MCF 10A (cell line): ENCODE data around the gene MAPK11. TPM values are rescaled to one million over a fixed set of nuclear protein-coding genes. Genes with fewer than 3 reads are reported as not detected.

ENCODE experiments used
- BruUV-seq: library from RNA; stranded (reverse); fragments of 400-500 nt; replicated peaks from 2 replicates; lab custom pipeline; 2021; lab: Mats Ljungman, UMichigan
- CTCF ChIA-PET: fragments of 300-600 bp; sonication (Branson Sonifier 250); formaldehyde crosslinking; extraction: SDS; loops from one replicate; lab custom pipeline; 2021; ENCODE audit warnings: antibody characterized with exemption, inconsistent platforms; lab: Yijun Ruan, JAX
- POLR2A ChIA-PET: fragments of 300-600, 350-650 bp; sonication (Branson Sonifier 250); formaldehyde crosslinking; extraction: SDS; loops from one replicate; lab custom pipeline; 2020; ENCODE audit warnings: antibody characterized with exemption, inconsistent platforms; lab: Yijun Ruan, JAX
- DNase-seq: peaks from one replicate; pipeline ENCODE4 v3.0.0-alpha.2; 2018; ENCODE audit not compliant: unreplicated experiment
- H3K27ac Mint-ChIP-seq: one replicate; pipeline ENCODE4 v1.8.0; 2022; ENCODE audit warnings: mild to moderate bottlenecking, low read depth, mixed read lengths; ENCODE audit not compliant: unreplicated experiment
- H3K27me3 Mint-ChIP-seq: one replicate; pipeline ENCODE4 v1.8.0; 2022; ENCODE audit warnings: mixed read lengths; ENCODE audit not compliant: insufficient read depth, unreplicated experiment
- H3K36me3 Mint-ChIP-seq: one replicate; pipeline ENCODE4 v1.8.0; 2022; ENCODE audit warnings: mild to moderate bottlenecking, moderate library complexity, mixed read lengths; ENCODE audit not compliant: insufficient read depth, unreplicated experiment
- H3K4me1 Mint-ChIP-seq: one replicate; pipeline ENCODE4 v1.8.0; 2022; ENCODE audit warnings: mixed read lengths; ENCODE audit not compliant: insufficient read depth, unreplicated experiment
- H3K4me3 Mint-ChIP-seq: one replicate; pipeline ENCODE4 v1.8.0; 2022; ENCODE audit warnings: mild to moderate bottlenecking, moderate library complexity, mixed read lengths; ENCODE audit not compliant: unreplicated experiment
- H3K9me3 Mint-ChIP-seq: one replicate; pipeline ENCODE4 v1.8.0; 2022; ENCODE audit warnings: mixed read lengths; ENCODE audit not compliant: unreplicated experiment
- CTCF ChIP-seq: fragments of 200-600 bp; IDR thresholded peaks from one replicate; pipeline ENCODE4 v1.8.0; 2022; ENCODE audit warnings: antibody characterized with exemption, mild to moderate bottlenecking; ENCODE audit not compliant: unreplicated experiment
- intact Hi-C: fragments of 100-400 bp; cut with micrococcal nuclease; formaldehyde crosslinking; loops from 2 replicates; pipeline ENCODE4 v1.14.1; 2022
- total RNA-seq: library from RNA; stranded (reverse); gene quantifications from 2 replicates; pipeline ENCODE4 v1.2.3, GENCODE V29; 2022

Gene MAPK11
- total RNA-seq, 1 experiment from 2014 or later, result 10.4 TPM

GRCh38 chr22:50315289-50316113, 45.3 kb upstream of the MAPK11 start:
- Mint-ChIP-seq H3K4me1 (peaks cover 6% of the 10 kb centered on the region), H3K36me3 (no peaks in the 10 kb centered on the region), H3K27ac (no peak overlapping the region), H3K27me3 (no peaks in the 10 kb centered on the region), H3K9me3 (no peaks in the 10 kb centered on the region), H3K4me3 (no peak overlapping the region)
- no TSS peak for BruUV-seq
- ChIA-PET POLR2A (interaction anchor here (1.4 kb wide), 1 partner anchor 11 kb away, joined by 4 read pairs; the partner anchor contains the start of gene DENND6B), CTCF (interaction anchor here (0.8 to 1.6 kb wide), 3 partner anchors 8 to 11 kb away, joined by 3 to 4 read pairs (median 3); no protein-coding TSS in a partner anchor)
- DNase-seq, result no peak
- no peak for TF ChIP-seq CTCF
- intact Hi-C loops, result no loop called here

- BruUV-seq, result no TSS peak
- intact Hi-C loops, result no loop called here
- Mint-ChIP-seq H3K36me3 (no peaks in the 10 kb centered on the region), H3K9me3 (no peaks in the 10 kb centered on the region), H3K4me3 (no peak overlapping the region), H3K27ac (no peak overlapping the region), H3K4me1 (peaks cover 6% of the 10 kb centered on the region), H3K27me3 (no peaks in the 10 kb centered on the region)
- DNase-seq, result peak; percentile 55
- POLR2A ChIA-PET, result interaction anchor here (1.4 kb wide), 1 partner anchor 12 kb away, joined by 4 read pairs; the partner anchor contains the start of gene DENND6B
- CTCF ChIA-PET, result interaction anchor here (0.9 to 1.6 kb wide), 2 partner anchors 9 to 10 kb away, joined by 3 read pairs; no protein-coding TSS in a partner anchor
- no peak for TF ChIP-seq CTCF
Observed at GRCh38 chr22:50314455-50315288, 44.5 kb upstream of the MAPK11 start.

GRCh38 chr22:50314081-50314454, 43.9 kb upstream of the MAPK11 start:
- ChIA-PET POLR2A (interaction anchor here (1.4 kb wide), 1 partner anchor 12 kb away, joined by 4 read pairs; the partner anchor contains the start of gene DENND6B), CTCF (interaction anchor here (1.6 kb wide), 1 partner anchor 9 kb away, joined by 3 read pairs; no protein-coding TSS in a partner anchor)
- no peaks in the 10 kb centered on the region for H3K9me3 Mint-ChIP-seq
- DNase-seq, result no peak
- no peaks in the 10 kb centered on the region for H3K36me3 Mint-ChIP-seq
- H3K4me1 Mint-ChIP-seq, result peaks cover 6% of the 10 kb centered on the region
- no peaks in the 10 kb centered on the region for H3K27me3 Mint-ChIP-seq
- no peak for TF ChIP-seq CTCF
- intact Hi-C loops, result no loop called here
- no peak overlapping the region for H3K27ac Mint-ChIP-seq
- no peak overlapping the region for H3K4me3 Mint-ChIP-seq
- no TSS peak for BruUV-seq

- H3K4me1 Mint-ChIP-seq, result peaks cover 9% of the 10 kb centered on the region
- no peak overlapping the region for H3K27ac Mint-ChIP-seq
- no peak for TF ChIP-seq CTCF
- BruUV-seq, result no TSS peak
- H3K4me3 Mint-ChIP-seq, result no peak overlapping the region
- CTCF ChIA-PET, result interaction anchor here (1.6 kb wide), 1 partner anchor 10 kb away, joined by 3 read pairs; no protein-coding TSS in a partner anchor
- H3K36me3 Mint-ChIP-seq, result no peaks in the 10 kb centered on the region
- H3K27me3 Mint-ChIP-seq, result no peaks in the 10 kb centered on the region
- intact Hi-C loops, result no loop called here
- POLR2A ChIA-PET, result no interaction called here
- no peaks in the 10 kb centered on the region for H3K9me3 Mint-ChIP-seq
- DNase-seq, result no peak
Observed at GRCh38 chr22:50313600-50313999, 43.4 kb upstream of the MAPK11 start.
